GM06990 (cell line): ENCODE data around the gene FAM234B.

Source experiments
- DNase-seq: peaks from one replicate; pipeline ENCODE4 v3.0.0-alpha.2; 2011; ENCODE audit not compliant: insufficient read length; ENCODE audit errors: extremely low read depth
- H3K27me3 ChIP-seq: replicated peaks from 2 replicates; pipeline ENCODE4 v1.6.0; 2011; ENCODE audit warnings: low read length; ENCODE audit not compliant: control insufficient read depth, insufficient read depth
- H3K36me3 ChIP-seq: 2 replicates; pipeline ENCODE4 v1.5.1; 2011; ENCODE audit warnings: low read length; ENCODE audit not compliant: control insufficient read depth, insufficient read depth
- H3K4me3 ChIP-seq: replicated peaks from 2 replicates; pipeline ENCODE4 v1.5.1; 2011; ENCODE audit warnings: low read depth, mild to moderate bottlenecking, control low read depth, low read length
- CTCF ChIP-seq: IDR thresholded peaks from 2 replicates; pipeline ENCODE4 v1.5.1; 2011; ENCODE audit warnings: low read length, control low read depth, mild to moderate bottlenecking, inconsistent platforms; ENCODE audit not compliant: insufficient read depth, poor library complexity, severe bottlenecking

The FAM234B gene

DNA sequence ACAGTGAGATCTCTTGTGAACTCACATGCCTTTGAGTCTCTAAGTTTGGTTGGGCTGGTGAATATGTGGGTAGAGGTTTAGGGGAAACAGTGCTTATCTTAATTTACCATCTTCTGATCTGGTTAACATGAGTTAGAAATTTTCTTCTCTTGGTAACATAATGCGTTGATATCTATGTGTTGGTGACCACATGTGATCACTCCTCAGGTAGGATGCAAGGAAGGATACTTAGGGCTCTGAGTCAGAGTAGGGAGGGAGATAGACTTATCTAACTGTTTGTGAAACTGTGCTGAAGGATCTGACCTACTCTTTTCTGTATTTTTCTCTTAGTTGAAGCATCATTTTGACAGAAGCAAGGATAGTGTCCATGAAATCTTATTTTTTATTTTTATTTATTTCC is 23.1 kb downstream of the FAM234B start:
- Histone ChIP-seq H3K36me3 (no peaks in the 10 kb centered on the region), H3K4me3 (no peak overlapping the region), H3K27me3 (no peaks in the 10 kb centered on the region; the same call in 1 of the 2 replicates)
- TF ChIP-seq CTCF, result no peak
- no peak for DNase-seq

DNA sequence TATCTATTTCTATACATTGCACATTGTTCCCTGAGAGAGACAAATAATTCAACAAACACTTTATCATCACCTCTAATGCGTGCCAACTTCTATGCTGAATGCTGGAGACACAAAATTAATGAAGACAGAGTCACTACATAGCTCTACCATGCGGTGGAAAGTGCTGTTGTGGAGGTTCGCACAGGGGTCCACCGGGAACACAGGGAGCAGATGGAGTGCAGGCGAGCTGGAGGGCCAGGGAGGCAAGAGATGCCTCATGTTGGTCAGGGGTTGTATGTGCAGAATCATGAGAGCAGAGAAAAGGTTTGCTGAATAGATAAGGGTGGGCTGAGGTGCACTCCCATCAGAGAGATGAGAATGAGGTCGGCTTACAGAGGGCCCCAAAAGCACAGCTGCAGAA is 25.2 kb downstream of the FAM234B start:
- Histone ChIP-seq H3K27me3 (no peaks in the 10 kb centered on the region; the same call in 1 of the 2 replicates), H3K4me3 (no peak overlapping the region), H3K36me3 (no peaks in the 10 kb centered on the region)
- TF ChIP-seq CTCF, result no peak
- no peak for DNase-seq

DNA sequence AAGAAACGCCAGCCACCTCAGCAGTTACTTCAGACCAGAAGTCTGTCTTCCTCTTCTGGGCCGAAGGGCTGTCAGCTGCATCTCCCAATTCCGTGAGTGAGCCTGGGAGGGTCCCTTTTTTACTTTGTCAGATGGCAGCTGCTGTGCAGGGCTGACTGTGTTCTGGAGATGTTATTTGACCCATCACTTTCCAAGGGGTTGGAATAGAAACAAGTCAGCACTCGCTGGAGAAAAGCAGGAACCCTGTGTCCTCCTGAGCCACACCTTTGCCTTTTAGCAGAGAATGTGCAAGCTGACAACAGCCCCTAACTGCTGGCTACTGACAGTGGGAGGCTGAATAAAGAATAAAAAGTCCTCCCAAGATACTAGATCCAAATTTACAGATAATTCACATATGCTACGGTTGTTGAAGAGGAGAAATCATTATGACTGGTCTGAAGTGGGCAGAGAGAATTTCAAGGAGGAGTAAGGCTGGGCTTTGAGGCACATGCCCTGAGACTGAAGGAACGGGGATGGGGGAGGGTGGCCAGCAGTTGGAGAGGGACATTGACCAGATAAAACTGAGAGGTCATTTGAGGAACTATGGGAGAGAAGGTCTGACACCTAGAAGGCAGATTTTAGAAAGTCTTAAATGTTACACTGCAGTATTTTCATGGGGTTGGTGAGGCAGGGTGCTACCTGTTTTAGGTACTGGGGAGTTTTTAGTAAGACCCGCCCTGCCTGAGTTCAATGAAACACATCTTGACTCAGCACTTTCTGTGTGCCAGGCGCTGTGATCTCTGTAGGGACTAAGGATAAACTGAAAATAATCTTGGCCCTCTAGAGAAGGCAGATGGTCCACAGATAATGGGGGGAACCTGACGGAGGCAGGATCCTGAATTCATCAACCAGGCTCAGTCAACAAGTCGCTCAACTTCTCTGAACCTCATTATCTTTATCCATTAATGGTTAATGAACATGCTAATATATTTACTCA is 27.4 kb downstream of the FAM234B start:
- no peaks in the 10 kb centered on the region; the same call in 1 of the 2 replicates for H3K27me3 ChIP-seq
- no peak overlapping the region for H3K4me3 ChIP-seq
- DNase-seq, result no peak
- TF ChIP-seq CTCF, result no peak
- H3K36me3 ChIP-seq, result no peaks in the 10 kb centered on the region

DNA sequence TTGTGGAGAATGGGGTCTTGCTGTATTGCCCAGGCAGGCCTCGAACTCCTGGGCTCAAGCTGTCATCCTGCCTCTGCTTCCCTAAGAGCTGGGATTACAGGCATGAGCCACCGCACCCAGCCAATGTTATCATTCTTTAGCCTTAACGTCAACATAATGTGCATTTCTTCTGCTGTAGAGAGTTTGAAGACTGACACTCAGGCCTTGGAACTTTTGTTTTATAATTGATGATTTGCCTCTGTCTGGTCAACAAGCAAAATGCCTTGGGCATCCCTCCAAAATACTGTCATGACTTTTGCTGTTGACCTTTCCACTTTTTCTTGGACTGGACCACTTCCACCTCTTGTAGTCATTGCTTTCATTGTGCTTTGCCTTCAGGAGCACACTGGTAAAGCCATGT is 29.0 kb downstream of the FAM234B start:
- TF ChIP-seq CTCF, result no peak
- H3K4me3 ChIP-seq, result no peak overlapping the region
- H3K36me3 ChIP-seq, result no peaks in the 10 kb centered on the region
- DNase-seq, result no peak
- no peaks in the 10 kb centered on the region; the same call in 1 of the 2 replicates for H3K27me3 ChIP-seq

GRCh38 chr12:13074396-13075117 is 30.4 kb downstream of the FAM234B start:
- Histone ChIP-seq H3K36me3 (no peaks in the 10 kb centered on the region), H3K4me3 (no peak overlapping the region), H3K27me3 (no peaks in the 10 kb centered on the region; the same call in 1 of the 2 replicates)
- DNase-seq, result no peak
- TF ChIP-seq CTCF, result no peak
